K562 (cell line): Measurements from ENCODE around the gene KIAA2012. TPM values are rescaled to one million over a fixed set of nuclear protein-coding genes. Genes with fewer than 3 reads are reported as not detected.

Experiments used
- BRD4 ChIP-seq: fragments of 200-600 bp; sonication (generic); IDR thresholded peaks from 2 replicates; pipeline ENCODE4 v1.6.1; 2017; ENCODE audit warnings: inconsistent platforms
- CEBPB ChIP-seq: fragments of 450-650 bp; IDR thresholded peaks from 2 replicates; pipeline ENCODE4 v1.6.1; 2016; ENCODE audit warnings: missing genetic modification characterization, missing compliant biosample characterization
- FOXJ3 ChIP-seq: sonication (generic); formaldehyde crosslinking; IDR thresholded peaks from 2 replicates; pipeline ENCODE4 v1.4.0; 2020; ENCODE audit warnings: mild to moderate bottlenecking, missing genetic modification reagents
- FUS ChIP-seq: fragments of 200-400 bp; formaldehyde crosslinking; optimal IDR thresholded peaks from 2 replicates; pipeline ENCODE3; 2017; ENCODE audit warnings: low read depth, low read length
- GTF2E2 ChIP-seq: fragments of 200-800 bp; sonication (Bioruptor generic); IDR thresholded peaks from 2 replicates; pipeline ENCODE4 v1.6.1; 2016; ENCODE audit warnings: missing genetic modification characterization, missing compliant biosample characterization
- HMGN3 ChIP-seq: IDR thresholded peaks from 2 replicates; pipeline ENCODE4 v1.6.1; 2011; ENCODE audit warnings: borderline replicate concordance, low read depth, mild to moderate bottlenecking, mixed read lengths, low read length; ENCODE audit not compliant: insufficient read length; ENCODE audit errors: extremely low read depth
- HNRNPL ChIP-seq: fragments of 200-400 bp; formaldehyde crosslinking; IDR thresholded peaks from 2 replicates; pipeline ENCODE4 v1.6.1; 2017; ENCODE audit warnings: low read depth, mild to moderate bottlenecking, low read length
- MECOM ChIP-seq: fragments of 250-450 bp; sonication (Bioruptor Pico); IDR thresholded peaks from 2 replicates; pipeline ENCODE4 v1.8.0; 2022; ENCODE audit warnings: inconsistent platforms
- RREB1 ChIP-seq: fragments of 250-450 bp; sonication (Bioruptor Pico); IDR thresholded peaks from 2 replicates; pipeline ENCODE4 v1.4.0; 2020
- SMARCB1 ChIP-seq: IDR thresholded peaks from 2 replicates; pipeline ENCODE4 v1.6.1; 2011; ENCODE audit warnings: improper control_type of control experiment, low read depth; ENCODE audit not compliant: insufficient read length
- SP1 ChIP-seq: sonication (generic); formaldehyde crosslinking; IDR thresholded peaks from 2 replicates; pipeline ENCODE4 v1.8.1; 2022; ENCODE audit warnings: mild to moderate bottlenecking, missing genetic modification reagents
- SPI1 ChIP-seq: IDR thresholded peaks from 2 replicates; pipeline ENCODE4 v1.6.1; 2011; ENCODE audit warnings: low read depth, low read length, control low read depth, borderline replicate concordance
- TAF1 ChIP-seq: IDR thresholded peaks from 2 replicates; pipeline ENCODE4 v1.6.1; 2011; ENCODE audit warnings: mild to moderate bottlenecking, low read length, moderate library complexity; ENCODE audit not compliant: insufficient read depth, control insufficient read depth, severe bottlenecking; ENCODE audit errors: extremely low read depth
- TGIF2 ChIP-seq: sonication (generic); formaldehyde crosslinking; IDR thresholded peaks from 2 replicates; pipeline ENCODE4 v1.8.1; 2022; ENCODE audit warnings: mild to moderate bottlenecking, missing genetic modification reagents, moderate library complexity
- THAP7 ChIP-seq: fragments of 250-450 bp; sonication (Bioruptor Pico); IDR thresholded peaks from 2 replicates; pipeline ENCODE4 v1.5.0; 2021
- ZFX ChIP-seq: sonication (generic); formaldehyde crosslinking; IDR thresholded peaks from 2 replicates; pipeline ENCODE4 v1.8.0; 2022; ENCODE audit warnings: mild to moderate bottlenecking, missing genetic modification reagents, moderate library complexity
- ZNF174 ChIP-seq: fragments of 250-450 bp; sonication (Bioruptor Pico); IDR thresholded peaks from 2 replicates; pipeline ENCODE4 v1.4.0; 2020; ENCODE audit warnings: mild to moderate bottlenecking
- ZNF3 ChIP-seq: fragments of 250-450 bp; sonication (Bioruptor Pico); IDR thresholded peaks from 2 replicates; pipeline ENCODE4 v1.5.0; 2021; ENCODE audit warnings: mild to moderate bottlenecking, moderate library complexity
- ZNF707 ChIP-seq: fragments of 250-450 bp; sonication (Bioruptor Pico); conservative IDR thresholded peaks from 2 replicates; pipeline ENCODE4 v1.8.0; 2022; ENCODE audit warnings: inconsistent platforms, mild to moderate bottlenecking, moderate library complexity
- polyA plus RNA-seq, 8 experiments: library from polyadenylated mRNA; depleted of rRNA in 4 of 8; stranded (reverse) in 5 of 8; unstranded in 3 of 8; fragments of >200 nt; fragmentation: Nextera tagmentation in 2 of 8; fragmentation: Illumina TruSeq in 1 of 8; extraction: Ambion mirVana in 2 of 8; extraction: Trizol in 1 of 8; gene quantifications; 2 replicates each; pipeline versions ENCODE4 v1.2.1 to v1.2.3, GENCODE V29; 2011 to 2014; ENCODE audit warnings: inconsistent platforms in 1 of 8, missing spikeins in 1 of 8
- total RNA-seq, 7 experiments: library from RNA; depleted of rRNA in 6 of 7; stranded (reverse); fragments of >200 nt in 6 of 7; fragmentation: Illumina TruSeq in 2 of 7; extraction: Trizol in 2 of 7; gene quantifications; 2 replicates each; pipeline versions ENCODE4 v1.2.1 to v1.2.3, GENCODE V29; 2011 to 2021; ENCODE audit warnings: low replicate concordance in 1 of 7
- TF ChIP-seq, protein P1 (sequence below): sonication (generic); formaldehyde crosslinking; IDR thresholded peaks from 2 replicates; pipeline ENCODE4 v1.8.0; 2022; ENCODE audit warnings: missing genetic modification reagents, mild to moderate bottlenecking, borderline replicate concordance

KIAA2012 gene
- total and polyA plus RNA-seq, 9 of the 15 experiments (the other 6 are each of a cell fraction or from before 2014, with no cell fraction given) = not detected

DNA sequence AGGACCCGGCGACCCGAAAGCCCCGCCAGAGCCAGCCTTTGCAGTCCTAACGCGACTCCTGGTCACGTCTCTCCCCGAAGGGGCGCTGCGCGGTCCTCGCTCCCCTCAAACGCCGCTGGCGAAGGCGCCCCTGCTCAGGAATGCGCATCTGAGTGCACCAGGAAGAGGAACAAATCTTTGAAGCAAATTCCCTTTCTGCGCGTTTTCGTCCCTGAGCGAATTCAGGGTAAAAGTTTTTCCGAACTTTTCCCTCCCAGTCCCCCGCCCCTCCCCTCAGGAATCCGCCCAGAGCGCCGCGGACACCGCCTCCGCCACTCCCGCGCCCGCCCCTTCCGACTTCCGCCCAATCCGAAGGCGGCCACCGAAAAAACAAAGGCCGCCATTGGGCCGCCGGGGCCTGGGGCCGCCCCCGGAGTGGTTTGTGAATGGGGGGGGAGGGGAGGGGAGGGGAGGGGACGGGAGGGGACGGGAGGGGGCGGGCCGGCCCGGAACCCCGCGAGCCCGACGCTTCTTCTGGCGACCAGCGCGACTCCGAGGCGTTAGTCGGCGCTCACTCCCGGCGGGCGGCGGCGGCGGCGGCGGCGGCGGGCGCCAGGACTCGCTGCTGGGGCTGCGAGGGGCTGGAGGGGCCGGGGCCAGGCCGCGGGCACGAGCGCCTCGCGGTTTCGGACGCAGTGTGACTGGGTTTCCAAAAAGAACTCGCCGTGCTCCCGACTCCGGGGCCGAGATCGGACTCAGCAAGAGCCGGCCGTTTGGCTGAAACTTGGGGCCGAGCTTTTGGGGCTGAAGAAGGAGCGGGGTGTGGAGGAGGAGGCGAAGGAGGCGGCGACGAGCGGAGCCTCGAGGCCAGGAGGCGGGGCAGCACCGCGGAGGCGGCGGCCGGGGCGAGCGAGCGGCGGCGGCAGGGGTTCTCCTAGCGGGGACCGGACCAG is 39.5 kb upstream of the KIAA2012 start, which contains the start of gene FZD7 (continued):
- TF ChIP-seq ZNF3 (no peak), BRD4 (no peak), ZNF174 (CRISPR knock-in tag) (no peak), HNRNPL (no peak), FUS (no peak), ZFX (peak; percentile 81), THAP7 (CRISPR knock-in tag) (no peak), RREB1 (CRISPR knock-in tag) (no peak), TGIF2 (no peak), TAF1 (peak; percentile 47), FOXJ3 (CRISPR knock-in tag) (no peak), ZNF707 (no peak), SP1 (CRISPR knock-in tag) (peak; percentile 12; the same call in 1 of the 2 replicates), MECOM (no peak), CEBPB (tag) (no peak), HMGN3 (peak; percentile 30), GTF2E2 (tag) (no peak), SPI1 (no peak), SMARCB1 (no peak)
- TF ChIP-seq, protein P1, sequence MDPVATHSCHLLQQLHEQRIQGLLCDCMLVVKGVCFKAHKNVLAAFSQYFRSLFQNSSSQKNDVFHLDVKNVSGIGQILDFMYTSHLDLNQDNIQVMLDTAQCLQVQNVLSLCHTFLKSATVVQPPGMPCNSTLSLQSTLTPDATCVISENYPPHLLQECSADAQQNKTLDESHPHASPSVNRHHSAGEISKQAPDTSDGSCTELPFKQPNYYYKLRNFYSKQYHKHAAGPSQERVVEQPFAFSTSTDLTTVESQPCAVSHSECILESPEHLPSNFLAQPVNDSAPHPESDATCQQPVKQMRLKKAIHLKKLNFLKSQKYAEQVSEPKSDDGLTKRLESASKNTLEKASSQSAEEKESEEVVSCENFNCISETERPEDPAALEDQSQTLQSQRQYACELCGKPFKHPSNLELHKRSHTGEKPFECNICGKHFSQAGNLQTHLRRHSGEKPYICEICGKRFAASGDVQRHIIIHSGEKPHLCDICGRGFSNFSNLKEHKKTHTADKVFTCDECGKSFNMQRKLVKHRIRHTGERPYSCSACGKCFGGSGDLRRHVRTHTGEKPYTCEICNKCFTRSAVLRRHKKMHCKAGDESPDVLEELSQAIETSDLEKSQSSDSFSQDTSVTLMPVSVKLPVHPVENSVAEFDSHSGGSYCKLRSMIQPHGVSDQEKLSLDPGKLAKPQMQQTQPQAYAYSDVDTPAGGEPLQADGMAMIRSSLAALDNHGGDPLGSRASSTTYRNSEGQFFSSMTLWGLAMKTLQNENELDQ (CRISPR knock-in tag) = no peak
